Body of pancreas (tissue), 4 donors: ENCODE data around the gene FUBP3. TPM values are rescaled to one million over a fixed set of nuclear protein-coding genes. Genes with fewer than 3 reads are reported as not detected.

Experiments used
- ATAC-seq: fragments of 150-250 bp; one replicate; pipeline ENCODE4 v1.9.1; 2016
- DNase-seq, 4 donors: peaks; one replicate each; pipeline ENCODE4 v3.0.0-alpha.2; 2019
- H3K27ac ChIP-seq, 4 donors: fragments of 200-600 bp; sonication (generic); 1 replicate in 3 of 4; 2 replicates in 1 of 4; pipeline versions ENCODE4 v1.5.1 to v1.6.1; 2016 to 2019; ENCODE audit warnings: mild to moderate bottlenecking in 1 of 4, mixed read lengths in 1 of 4, moderate library complexity in 1 of 4
- H3K27me3 ChIP-seq, 2 donors: fragments of 200-600 bp; sonication (generic); one replicate each; pipeline ENCODE4 v1.6.0; 2016; ENCODE audit warnings: mild to moderate bottlenecking in 1 of 2
- H3K36me3 ChIP-seq, 2 donors: fragments of 200-600 bp; sonication (generic); replicated peaks in 1 of 2; 2 replicates each; pipeline ENCODE4 v1.5.1; 2016; ENCODE audit warnings: low read depth in 2 of 2; ENCODE audit not compliant: insufficient read depth in 1 of 2
- H3K4me1 ChIP-seq: fragments of 200-600 bp; sonication (generic); one replicate; pipeline ENCODE4 v1.6.0; 2016
- H3K4me3 ChIP-seq, 2 donors: fragments of 200-600 bp; sonication (generic); 1 replicate in 1 of 2; 2 replicates in 1 of 2; pipeline ENCODE4 v1.5.1; 2016 to 2019
- H3K9me3 ChIP-seq, 3 donors: fragments of 200-600 bp; sonication (generic); 1 replicate in 2 of 3; 2 replicates in 1 of 3; pipeline ENCODE4 v1.5.1; 2016
- CTCF ChIP-seq, 7 experiments: fragments of 450-650 bp in 4 of 7; fragments of 200-600 bp in 3 of 7; sonication (generic) in 3 of 7; IDR thresholded peaks; one replicate each; pipeline ENCODE4 v1.5.1; 2016 to 2019; ENCODE audit warnings: antibody characterized with exemption in 7 of 7
- POLR2A ChIP-seq, 3 donors: fragments of 450-650 bp; IDR thresholded peaks; one replicate each; pipeline ENCODE4 v1.6.1; 2016; ENCODE audit warnings: antibody characterized with exemption in 3 of 3, mild to moderate bottlenecking in 2 of 3
- WGBS, 2 donors: methylation state at CpG; one replicate each; pipeline ENCODE4 v1.1.5; 2017; 5-methylcytosine and 5-hydroxymethylcytosine counted together
- intact Hi-C: fragments of 100-400 bp; cut with DNase I; formaldehyde crosslinking; loops from one replicate; pipeline ENCODE4 v1.15.1; 2023
- total RNA-seq, 2 donors: library from RNA; depleted of rRNA; stranded (reverse); fragments of >200 nt; gene quantifications; one replicate each; pipeline ENCODE4 v1.1.0, GENCODE V29; 2016

Gene FUBP3
- 10 to 100 TPM; 16.6 to 30.3 TPM for total RNA-seq

GRCh38 chr9:130578865-130579737 is at the start of gene FUBP3:
FUBP3 (plus strand) TSS chr9:130579577; CDS start chr9:130579681, 104 bp downstream.
- whole genome bisulfite sequencing, 2 donors = 0% methylated on average over 8 to 74 of the region's 74 CpGs
- ATAC-seq (peak; percentile 95), DNase-seq (peak; percentile 92 to 95 (median 93))
- peak within 1 kb of the TSS; percentile 52 to 99 for H3K4me3 ChIP-seq
- no peaks in the 10 kb centered on the region for H3K36me3 ChIP-seq
- H3K4me1 ChIP-seq = peaks cover 44% of the 10 kb centered on the region
- intact Hi-C loops = no loop called here
- H3K27ac ChIP-seq = peak within 1 kb of the TSS; percentile 79 to 91 (median 84)
- no peaks in the 10 kb centered on the region for H3K27me3 ChIP-seq
- TF ChIP-seq CTCF (IDR thresholded peaks at IDR 0.05) = no peak
- TF ChIP-seq POLR2A (IDR thresholded peaks at IDR 0.05) = peak; percentile 77 to 90 (median 85)
- no peaks in the 10 kb centered on the region for H3K9me3 ChIP-seq

GRCh38 chr9:130530938-130531337 is 48.4 kb upstream of the FUBP3 start:
- Histone ChIP-seq H3K4me3 (no peak overlapping the region), H3K27me3 (no peaks in the 10 kb centered on the region), H3K36me3 (no peaks in the 10 kb centered on the region), H3K27ac (no peak overlapping the region), H3K4me1 (peaks cover 6% of the 10 kb centered on the region), H3K9me3 (no peaks in the 10 kb centered on the region)
- WGBS, 2 donors = 27 to 44% methylated on average over 9 of the region's 9 CpGs
- no peak for ATAC-seq
- intact Hi-C loops = no loop called here
- peak; percentile 20 to 44 (median 30) for DNase-seq
- TF ChIP-seq POLR2A (IDR thresholded peaks at IDR 0.05) (no peak), CTCF (IDR thresholded peaks at IDR 0.05) (no peak)

GRCh38 chr9:130531670-130532069 is 47.7 kb upstream of the FUBP3 start:
- no peaks in the 10 kb centered on the region for H3K27me3 ChIP-seq
- 89 to 96% methylated on average over 5 to 8 of the region's 8 CpGs for WGBS, 2 donors

GRCh38 chr9:130532426-130533080 is 46.8 kb upstream of the FUBP3 start:
- Histone ChIP-seq H3K4me1 (peaks cover 6% of the 10 kb centered on the region), H3K4me3 (no peak overlapping the region), H3K9me3 (no peaks in the 10 kb centered on the region), H3K36me3 (no peaks in the 10 kb centered on the region), H3K27me3 (no peaks in the 10 kb centered on the region), H3K27ac (no peak overlapping the region)
- TF ChIP-seq CTCF (IDR thresholded peaks at IDR 0.05) = no peak
- no peak for TF ChIP-seq POLR2A (IDR thresholded peaks at IDR 0.05)
- DNase-seq = no peak
- 72 to 79% methylated on average over 9 to 10 of the region's 10 CpGs for WGBS, 2 donors
- intact Hi-C loops = no loop called here
- ATAC-seq = no peak

More at GRCh38 chr9:130531670-130532069, 47.7 kb upstream of the FUBP3 start:
- TF ChIP-seq POLR2A (IDR thresholded peaks at IDR 0.05) (no peak), CTCF (IDR thresholded peaks at IDR 0.05) (no peak)
- Histone ChIP-seq H3K4me1 (peaks cover 6% of the 10 kb centered on the region), H3K36me3 (no peaks in the 10 kb centered on the region), H3K27ac (no peak overlapping the region), H3K4me3 (no peak overlapping the region), H3K9me3 (no peaks in the 10 kb centered on the region)
- intact Hi-C loops = no loop called here
- DNase-seq (no peak), ATAC-seq (no peak)
